Loucy (cell line): Measurements from ENCODE around the gene IQCF5.

Experiments
- EZH2phosphoT487 ChIP-seq: fragments of 200-600 bp; IDR thresholded peaks from 2 replicates; pipeline ENCODE4 v1.6.1; 2018; ENCODE audit warnings: antibody characterized with exemption, mild to moderate bottlenecking, moderate library complexity, borderline replicate concordance
- TF ChIP-seq, protein P1 (sequence below): fragments of 200-600 bp; sonication (generic); conservative IDR thresholded peaks from 2 replicates; pipeline ENCODE4 v1.5.1; 2014; ENCODE audit warnings: mild to moderate bottlenecking, antibody characterized with exemption, low read length

DNA sequence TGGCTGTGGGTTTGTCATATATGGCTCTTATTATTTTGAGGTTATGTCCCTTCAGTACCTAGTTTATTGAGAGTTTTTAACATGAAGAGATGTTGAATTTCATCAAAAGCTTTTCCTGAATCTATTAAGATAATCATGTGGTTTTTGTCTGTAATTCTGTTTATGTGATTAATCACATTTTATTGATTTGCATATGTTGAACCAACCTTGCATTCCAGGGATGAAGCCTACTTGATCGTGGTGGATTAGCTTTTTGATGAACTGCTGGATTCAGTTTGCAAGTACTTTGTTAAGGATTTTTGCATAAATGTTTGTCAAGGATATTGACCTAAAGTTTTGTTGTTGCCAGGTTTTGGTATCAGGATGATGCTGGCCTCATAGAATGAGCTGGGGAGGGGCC, 47.1 kb downstream of the IQCF5 start:
- TF ChIP-seq EZH2phosphoT487 = no peak
- TF ChIP-seq, protein P1, sequence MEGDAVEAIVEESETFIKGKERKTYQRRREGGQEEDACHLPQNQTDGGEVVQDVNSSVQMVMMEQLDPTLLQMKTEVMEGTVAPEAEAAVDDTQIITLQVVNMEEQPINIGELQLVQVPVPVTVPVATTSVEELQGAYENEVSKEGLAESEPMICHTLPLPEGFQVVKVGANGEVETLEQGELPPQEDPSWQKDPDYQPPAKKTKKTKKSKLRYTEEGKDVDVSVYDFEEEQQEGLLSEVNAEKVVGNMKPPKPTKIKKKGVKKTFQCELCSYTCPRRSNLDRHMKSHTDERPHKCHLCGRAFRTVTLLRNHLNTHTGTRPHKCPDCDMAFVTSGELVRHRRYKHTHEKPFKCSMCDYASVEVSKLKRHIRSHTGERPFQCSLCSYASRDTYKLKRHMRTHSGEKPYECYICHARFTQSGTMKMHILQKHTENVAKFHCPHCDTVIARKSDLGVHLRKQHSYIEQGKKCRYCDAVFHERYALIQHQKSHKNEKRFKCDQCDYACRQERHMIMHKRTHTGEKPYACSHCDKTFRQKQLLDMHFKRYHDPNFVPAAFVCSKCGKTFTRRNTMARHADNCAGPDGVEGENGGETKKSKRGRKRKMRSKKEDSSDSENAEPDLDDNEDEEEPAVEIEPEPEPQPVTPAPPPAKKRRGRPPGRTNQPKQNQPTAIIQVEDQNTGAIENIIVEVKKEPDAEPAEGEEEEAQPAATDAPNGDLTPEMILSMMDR = no peak
